GM06990 (cell line): ENCODE measurements around the gene CRBN.

Experiments used
- DNase-seq: peaks from one replicate; pipeline ENCODE4 v3.0.0-alpha.2; 2011; ENCODE audit not compliant: insufficient read length; ENCODE audit errors: extremely low read depth
- H3K27me3 ChIP-seq: replicated peaks from 2 replicates; pipeline ENCODE4 v1.6.0; 2011; ENCODE audit warnings: low read length; ENCODE audit not compliant: control insufficient read depth, insufficient read depth
- H3K36me3 ChIP-seq: 2 replicates; pipeline ENCODE4 v1.5.1; 2011; ENCODE audit warnings: low read length; ENCODE audit not compliant: control insufficient read depth, insufficient read depth
- H3K4me3 ChIP-seq: replicated peaks from 2 replicates; pipeline ENCODE4 v1.5.1; 2011; ENCODE audit warnings: low read depth, mild to moderate bottlenecking, control low read depth, low read length
- TF ChIP-seq, protein P1 (sequence below): IDR thresholded peaks from 2 replicates; pipeline ENCODE4 v1.5.1; 2011; ENCODE audit warnings: low read length, control low read depth, mild to moderate bottlenecking, inconsistent platforms; ENCODE audit not compliant: insufficient read depth, poor library complexity, severe bottlenecking

CRBN gene

DNA sequence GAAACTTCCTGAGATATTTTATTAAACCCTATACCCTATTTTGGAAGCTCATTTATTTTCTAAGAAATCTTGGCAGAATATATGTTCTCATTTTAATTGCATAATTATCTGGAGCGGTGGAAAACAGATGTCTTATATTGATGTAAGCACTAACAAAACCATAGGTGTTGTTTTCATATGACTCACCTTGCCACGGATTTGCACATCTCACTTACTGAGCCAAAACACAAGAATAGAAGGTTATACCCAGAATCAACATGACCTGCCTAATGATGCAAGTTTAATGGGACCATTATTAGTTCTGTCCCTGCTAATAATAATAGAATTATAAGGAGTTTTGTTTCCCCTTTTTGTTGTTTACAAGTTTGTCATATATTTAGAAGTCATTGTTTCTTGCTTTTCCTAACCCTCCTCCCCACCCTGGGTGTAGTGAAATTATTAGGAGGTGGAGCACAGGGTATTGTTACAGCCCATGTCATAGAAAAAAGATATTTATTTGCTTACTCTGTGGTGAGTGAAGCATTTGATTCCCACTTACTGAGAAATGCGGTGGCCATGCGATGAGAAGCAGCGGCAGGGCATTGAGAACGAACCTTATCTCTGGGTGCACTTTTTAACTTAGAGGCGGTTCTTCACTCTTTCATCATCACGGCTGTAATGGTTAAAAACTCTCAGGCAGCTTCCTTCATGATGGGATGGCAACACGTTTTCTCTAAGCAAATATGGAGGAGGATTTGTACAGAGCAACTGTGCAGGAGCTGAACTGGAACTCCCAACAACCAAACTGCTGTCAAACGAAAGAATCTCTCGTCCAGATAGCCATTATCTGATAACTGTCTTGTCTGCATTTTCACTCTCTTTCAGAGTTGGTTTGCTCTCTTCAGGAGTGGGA is 69.8 kb downstream of the CRBN start:
- no peaks in the 10 kb centered on the region for H3K27me3 ChIP-seq
- H3K4me3 ChIP-seq: peak overlapping the region; percentile 26; the same call in 1 of the 2 replicates
- no peak for DNase-seq
- TF ChIP-seq, protein P1, sequence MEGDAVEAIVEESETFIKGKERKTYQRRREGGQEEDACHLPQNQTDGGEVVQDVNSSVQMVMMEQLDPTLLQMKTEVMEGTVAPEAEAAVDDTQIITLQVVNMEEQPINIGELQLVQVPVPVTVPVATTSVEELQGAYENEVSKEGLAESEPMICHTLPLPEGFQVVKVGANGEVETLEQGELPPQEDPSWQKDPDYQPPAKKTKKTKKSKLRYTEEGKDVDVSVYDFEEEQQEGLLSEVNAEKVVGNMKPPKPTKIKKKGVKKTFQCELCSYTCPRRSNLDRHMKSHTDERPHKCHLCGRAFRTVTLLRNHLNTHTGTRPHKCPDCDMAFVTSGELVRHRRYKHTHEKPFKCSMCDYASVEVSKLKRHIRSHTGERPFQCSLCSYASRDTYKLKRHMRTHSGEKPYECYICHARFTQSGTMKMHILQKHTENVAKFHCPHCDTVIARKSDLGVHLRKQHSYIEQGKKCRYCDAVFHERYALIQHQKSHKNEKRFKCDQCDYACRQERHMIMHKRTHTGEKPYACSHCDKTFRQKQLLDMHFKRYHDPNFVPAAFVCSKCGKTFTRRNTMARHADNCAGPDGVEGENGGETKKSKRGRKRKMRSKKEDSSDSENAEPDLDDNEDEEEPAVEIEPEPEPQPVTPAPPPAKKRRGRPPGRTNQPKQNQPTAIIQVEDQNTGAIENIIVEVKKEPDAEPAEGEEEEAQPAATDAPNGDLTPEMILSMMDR: no peak
- H3K36me3 ChIP-seq: no peaks in the 10 kb centered on the region

DNA sequence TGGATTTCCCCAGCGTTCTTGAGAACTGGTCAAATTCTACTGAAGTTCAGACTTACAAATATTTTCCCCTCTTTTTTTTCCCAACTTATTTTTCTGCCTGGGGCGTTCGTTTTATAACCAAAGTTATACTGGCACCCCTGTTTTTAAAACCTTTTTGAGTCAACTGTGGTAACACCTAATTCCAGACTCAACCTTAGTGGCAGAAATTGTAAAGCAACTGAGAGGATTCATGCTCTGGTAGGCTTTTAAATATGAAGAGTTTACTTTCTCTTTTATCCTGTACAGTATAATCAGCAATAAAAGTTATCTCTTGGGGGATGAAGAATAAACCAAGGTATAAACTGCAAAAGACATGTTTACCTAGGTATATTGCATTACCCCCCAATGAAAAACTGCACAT is 71.6 kb downstream of the CRBN start:
- TF ChIP-seq, protein P1: no peak
- H3K27me3 ChIP-seq: no peaks in the 10 kb centered on the region

DNA sequence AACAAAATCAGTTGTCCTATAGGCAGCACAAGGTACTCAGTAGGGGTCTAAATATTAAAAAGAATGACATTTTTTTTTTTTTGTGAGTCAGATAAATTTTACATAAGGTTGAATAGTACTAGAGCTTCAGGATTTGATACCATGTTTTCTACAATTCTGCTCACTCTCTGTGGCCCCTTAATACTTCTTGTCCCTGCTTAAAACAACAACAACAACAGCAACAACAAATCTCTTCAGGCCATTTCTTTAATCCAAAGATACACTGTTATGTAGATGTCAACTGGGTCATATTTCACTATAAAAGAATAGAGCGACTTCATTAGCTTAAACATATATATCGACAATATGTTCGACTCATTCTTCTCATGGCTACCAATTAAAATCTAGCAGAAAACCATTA is 72.3 kb downstream of the CRBN start:
- no peaks in the 10 kb centered on the region for H3K27me3 ChIP-seq
- no peak overlapping the region for H3K4me3 ChIP-seq
- H3K36me3 ChIP-seq: no peaks in the 10 kb centered on the region
- no peak for DNase-seq
- TF ChIP-seq, protein P1: no peak

More for the DNA sequence above, 71.6 kb downstream of the CRBN start:
- no peak for DNase-seq
- no peaks in the 10 kb centered on the region for H3K36me3 ChIP-seq
- H3K4me3 ChIP-seq: no peak overlapping the region

DNA sequence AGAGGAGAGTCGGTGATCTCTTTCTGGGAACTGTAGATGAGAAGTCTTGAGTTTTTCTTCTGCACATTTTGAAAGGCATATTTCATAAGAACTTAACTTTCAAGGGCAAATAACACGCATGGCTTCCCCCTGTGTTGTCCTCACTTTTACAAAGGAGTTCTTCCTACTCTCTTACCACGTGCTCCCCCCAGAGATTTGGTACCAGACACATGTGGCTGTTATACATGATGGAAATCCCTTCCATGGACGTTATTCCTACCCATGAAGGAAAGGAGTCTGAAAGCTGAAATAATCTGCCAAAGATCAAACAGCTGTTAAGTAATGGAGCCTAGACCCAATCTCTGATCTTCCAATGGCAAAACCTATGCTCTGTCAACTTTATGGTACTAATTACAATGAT is 73.7 kb downstream of the CRBN start:
- Histone ChIP-seq H3K4me3 (no peak overlapping the region), H3K36me3 (no peaks in the 10 kb centered on the region), H3K27me3 (no peaks in the 10 kb centered on the region)
- TF ChIP-seq, protein P1: no peak
- no peak for DNase-seq

DNA sequence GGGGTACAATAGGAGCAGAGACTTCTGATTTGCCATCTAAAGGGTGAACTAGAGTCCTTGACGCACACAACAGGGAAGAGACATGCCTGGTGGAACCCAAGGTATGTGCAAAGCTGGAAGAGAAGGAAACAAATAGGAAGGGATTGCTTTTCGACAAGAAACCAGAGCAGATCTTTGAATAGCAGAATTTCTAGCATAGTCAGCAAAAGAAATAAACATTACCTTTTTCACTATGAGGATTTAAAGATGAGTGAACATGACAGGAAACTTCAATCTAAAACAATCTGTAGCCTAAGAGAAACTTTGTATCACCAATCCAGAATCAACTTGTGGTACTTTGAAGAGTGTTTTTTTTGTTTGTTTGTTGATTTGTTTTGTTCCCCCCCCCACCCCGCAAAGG is 74.2 kb downstream of the CRBN start:
- TF ChIP-seq, protein P1: no peak
- Histone ChIP-seq H3K4me3 (no peak overlapping the region), H3K36me3 (no peaks in the 10 kb centered on the region), H3K27me3 (no peaks in the 10 kb centered on the region)
- no peak for DNase-seq
